ENCODE measurements around the gene PTEN.
"Not testable (repeated sequence)": the region's sequence is repeated elsewhere in the genome, so short reads cannot be mapped to it uniquely, and the experiment has no call there.

Gene PTEN

DNA sequence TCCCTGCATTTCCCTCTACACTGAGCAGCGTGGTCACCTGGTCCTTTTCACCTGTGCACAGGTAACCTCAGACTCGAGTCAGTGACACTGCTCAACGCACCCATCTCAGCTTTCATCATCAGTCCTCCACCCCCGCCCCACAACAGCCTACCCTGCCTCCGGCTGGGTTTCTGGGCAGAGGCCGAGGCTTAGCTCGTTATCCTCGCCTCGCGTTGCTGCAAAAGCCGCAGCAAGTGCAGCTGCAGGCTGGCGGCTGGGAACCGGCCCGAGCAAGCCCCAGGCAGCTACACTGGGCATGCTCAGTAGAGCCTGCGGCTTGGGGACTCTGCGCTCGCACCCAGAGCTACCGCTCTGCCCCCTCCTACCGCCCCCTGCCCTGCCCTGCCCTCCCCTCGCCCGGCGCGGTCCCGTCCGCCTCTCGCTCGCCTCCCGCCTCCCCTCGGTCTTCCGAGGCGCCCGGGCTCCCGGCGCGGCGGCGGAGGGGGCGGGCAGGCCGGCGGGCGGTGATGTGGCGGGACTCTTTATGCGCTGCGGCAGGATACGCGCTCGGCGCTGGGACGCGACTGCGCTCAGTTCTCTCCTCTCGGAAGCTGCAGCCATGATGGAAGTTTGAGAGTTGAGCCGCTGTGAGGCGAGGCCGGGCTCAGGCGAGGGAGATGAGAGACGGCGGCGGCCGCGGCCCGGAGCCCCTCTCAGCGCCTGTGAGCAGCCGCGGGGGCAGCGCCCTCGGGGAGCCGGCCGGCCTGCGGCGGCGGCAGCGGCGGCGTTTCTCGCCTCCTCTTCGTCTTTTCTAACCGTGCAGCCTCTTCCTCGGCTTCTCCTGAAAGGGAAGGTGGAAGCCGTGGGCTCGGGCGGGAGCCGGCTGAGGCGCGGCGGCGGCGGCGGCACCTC is at the start of gene PTEN, which contains the start of gene KLLN:
Gene PTEN, plus strand, starts transcription at position 573 of the 891 bp plus-strand sequence. CDS start 845 bp downstream, outside the sequence.
Gene KLLN, minus strand, starts transcription at position 481 of the 891 bp plus-strand sequence. CDS start 1,046 bp downstream, outside the sequence.
- DNase-seq = peak; percentile 64

DNA sequence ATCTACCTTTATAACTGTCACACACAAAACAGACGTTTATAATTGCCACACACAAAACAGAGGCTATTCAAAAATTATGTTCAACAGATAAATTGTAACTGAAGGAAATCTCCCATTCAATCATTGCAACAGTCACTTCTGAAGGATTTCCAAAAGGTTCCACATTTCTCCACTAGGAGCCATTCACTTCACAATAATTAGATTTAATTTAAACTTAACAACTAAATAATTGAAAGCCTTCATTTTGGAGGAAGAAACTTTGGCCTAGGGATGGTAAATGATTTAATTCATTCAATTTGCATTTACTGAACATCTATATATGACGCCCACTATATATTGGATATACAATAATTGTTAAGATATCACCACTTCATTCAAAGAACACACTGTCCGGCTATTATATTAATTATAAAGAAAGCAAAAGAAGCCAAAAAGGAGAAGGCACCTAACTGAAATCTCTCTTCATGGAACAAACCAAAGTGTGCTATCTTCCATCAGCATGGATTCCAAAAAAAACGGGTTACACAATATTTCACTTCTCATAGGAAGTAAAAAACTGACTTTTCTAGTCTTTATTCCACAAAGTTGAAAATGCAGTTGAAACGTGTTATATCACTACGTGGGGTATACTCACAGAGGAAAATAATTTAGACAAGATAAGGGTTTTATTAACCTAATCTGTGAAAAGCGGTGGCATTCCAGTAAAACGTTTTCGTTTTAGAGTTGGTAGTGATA is 47.1 kb upstream of the PTEN start:
- DNase-seq = no peak

DNA sequence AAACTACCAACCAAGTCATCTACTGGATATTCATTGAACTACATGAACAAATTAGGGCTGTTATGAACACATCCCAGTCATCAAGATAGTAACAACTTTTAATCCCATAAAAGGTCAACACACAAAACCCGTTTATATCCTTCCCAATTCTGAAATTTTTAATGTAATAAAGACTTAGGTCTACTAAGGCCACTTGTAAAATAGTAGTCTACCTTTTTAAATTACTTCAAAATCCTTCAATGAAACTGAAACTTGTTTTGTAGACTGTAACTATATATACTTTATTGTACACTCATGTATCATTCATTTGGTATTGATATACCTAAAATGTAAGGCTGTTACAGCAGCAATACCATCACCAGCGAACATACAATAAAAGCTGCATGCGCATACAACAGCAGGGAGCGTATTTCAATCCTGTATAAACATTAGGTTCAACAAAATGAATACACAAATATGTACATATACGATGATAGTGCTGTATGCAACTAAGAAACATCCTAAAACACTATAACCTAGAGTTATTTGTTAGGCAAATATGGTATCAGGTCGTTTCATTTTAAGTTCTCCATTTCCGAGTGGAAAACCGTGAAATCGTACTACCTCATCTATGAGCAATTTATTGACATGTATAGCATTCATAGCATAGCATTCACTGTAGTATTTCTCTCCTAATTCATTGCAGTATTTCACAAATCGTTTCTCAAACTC is 46.4 kb upstream of the PTEN start:
- no peak for DNase-seq

DNA sequence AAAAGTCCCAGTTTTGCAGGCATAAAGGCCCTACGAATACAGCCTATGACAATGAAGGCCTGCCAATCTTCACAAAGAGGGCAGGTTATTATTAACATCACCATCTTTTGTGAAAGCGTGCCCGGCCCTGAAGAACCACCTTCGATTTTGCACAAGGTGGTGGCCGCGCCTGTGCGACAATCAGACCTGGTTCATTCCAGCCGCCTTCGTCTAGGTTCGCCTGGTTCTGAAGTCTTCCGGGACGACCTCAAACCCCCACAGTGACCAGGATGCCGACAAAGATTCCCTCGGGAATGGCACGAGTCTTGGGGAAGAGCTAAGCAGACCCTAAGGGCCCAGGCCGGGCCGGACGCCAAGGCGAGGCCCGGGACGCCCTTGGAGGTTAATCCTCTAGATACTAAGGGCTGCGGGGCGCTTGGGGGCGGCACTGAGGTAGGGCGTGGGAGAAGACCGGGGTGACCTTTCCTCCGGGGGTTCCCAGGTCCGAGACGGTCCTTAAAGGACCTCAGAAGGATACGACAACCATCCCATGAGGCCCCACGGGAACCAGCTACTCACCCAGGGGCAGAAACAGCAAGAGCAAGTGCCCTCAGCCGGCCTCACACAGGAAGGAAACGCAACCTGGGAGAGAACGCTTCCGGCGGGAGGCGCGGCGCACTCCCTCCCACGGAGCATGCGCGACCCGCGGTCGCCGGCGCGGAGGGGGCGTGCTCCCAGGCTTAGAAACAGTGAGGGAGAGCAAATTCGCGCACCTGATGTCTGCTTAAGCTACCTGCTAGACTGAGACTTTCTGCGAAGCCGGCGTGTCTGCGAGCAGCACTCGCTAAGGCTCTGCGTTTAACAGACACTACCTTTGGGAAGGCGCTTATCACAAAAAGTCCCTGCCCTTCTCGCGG is 45.6 kb upstream of the PTEN start, which contains the start of gene ATAD1:
Gene ATAD1, minus strand, starts transcription at position 618 of the 896 bp plus-strand sequence. CDS start 3,627 bp downstream, outside the sequence.
- DNase-seq = no peak

DNA sequence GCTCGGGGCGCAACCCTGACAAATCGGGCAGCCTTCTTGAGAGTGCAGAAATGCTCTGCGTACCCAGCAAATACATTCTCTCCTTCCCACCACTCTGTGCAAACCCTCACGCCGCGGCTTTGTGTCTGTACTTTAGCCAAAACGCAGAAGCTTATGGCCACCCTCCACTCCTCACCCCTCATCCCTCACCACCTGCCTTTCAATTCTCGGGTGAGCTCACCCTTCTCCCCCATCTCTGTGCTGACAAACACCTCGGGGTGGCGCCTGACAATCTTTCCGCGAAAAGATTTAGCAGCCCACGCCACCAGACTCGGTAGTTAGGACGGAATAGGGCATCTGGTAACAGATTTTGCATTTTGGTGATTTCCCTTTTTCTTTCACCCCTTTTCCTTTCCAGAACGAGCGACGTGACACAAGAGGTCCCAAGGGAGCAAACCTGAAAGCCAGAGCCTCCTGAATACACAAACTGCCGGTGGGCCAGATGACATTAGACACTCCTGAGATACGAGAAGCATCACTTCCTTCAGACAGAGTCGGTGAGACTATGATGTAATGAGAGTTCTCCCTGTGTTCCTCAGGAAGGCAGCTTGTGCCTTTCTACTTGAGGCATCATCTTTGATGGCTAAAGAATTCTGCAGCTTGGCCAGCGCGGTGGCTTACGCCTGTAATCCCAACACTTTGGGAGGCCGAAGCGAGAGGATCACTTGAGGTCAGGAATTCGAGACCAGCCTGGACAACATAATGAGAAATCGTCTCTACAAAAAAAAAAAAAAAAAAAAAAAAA is 44.7 kb upstream of the PTEN start:
- no peak for DNase-seq

DNA sequence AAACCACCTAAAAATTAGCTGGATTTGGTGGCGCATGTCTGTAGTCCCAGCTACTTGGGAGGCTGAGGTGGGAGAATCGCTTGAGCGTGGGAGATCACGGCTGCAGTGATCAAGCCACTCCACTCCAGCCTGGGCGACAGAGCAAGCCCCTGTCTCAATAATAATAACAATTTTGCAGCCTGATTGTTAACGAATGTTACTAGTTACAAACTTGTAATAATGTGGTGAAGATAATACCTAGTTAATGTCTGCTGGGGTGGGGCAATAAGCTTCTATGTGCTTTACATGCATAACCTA is 44.2 kb upstream of the PTEN start:
- no peak for DNase-seq

DNA sequence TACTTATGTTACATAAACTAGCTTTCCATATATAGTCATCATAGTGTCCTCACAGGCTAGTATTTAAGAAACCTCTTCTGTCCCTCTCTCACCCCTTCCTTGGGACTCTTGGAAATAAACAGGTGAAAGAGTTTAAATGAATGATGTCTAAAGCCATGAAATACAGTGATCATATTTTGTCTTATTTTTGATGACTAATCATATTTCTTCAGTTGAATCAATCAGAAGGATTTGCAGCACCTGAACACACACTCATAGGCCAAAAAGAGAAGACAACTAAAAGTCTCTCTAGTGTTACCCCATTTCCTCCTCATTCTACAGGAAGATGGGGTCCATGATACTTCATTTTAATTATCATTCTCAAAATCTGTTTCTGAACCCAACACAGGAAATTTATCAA is 36.8 kb upstream of the PTEN start:
- DNase-seq = no peak

DNA sequence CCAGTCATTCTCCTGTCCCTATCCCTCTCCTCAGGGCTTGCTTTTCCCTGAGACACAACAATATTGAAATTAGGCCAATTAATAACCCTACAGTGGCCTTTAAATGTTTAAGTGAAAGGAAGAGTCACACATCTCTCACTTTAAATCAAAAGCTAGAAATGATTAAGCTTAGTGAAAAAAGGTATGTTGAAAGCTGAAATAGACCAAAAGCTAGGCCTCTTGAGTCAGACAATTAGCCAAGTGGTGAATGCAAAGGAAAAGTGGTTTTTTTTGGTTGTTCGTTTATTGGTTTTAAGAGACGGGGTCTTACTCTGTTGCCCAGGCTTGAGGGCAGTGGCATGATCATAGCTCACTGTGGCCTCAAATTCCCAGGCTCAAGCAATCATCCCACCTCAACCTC is 35.7 kb upstream of the PTEN start:
- DNase-seq = no peak

DNA sequence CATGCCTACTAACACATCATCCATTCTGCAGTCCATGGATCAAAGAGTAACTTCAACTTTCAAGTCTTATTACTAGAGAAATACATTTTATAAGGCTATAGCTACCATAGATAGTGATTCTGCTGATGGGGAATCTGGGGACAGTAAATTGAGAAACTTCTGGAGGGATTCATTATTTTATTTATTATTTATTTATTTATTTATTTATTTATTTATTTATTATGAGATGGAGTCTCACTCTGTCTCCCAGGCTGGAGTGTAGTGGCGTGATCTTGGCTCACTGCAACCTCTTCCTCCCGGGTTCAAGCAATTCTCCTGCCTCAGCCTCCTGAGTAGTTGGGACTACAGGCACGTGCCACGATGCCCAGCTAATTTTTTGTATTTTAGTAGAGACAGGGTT is 34.4 kb upstream of the PTEN start:
- DNase-seq = not testable (repeated sequence)

DNA sequence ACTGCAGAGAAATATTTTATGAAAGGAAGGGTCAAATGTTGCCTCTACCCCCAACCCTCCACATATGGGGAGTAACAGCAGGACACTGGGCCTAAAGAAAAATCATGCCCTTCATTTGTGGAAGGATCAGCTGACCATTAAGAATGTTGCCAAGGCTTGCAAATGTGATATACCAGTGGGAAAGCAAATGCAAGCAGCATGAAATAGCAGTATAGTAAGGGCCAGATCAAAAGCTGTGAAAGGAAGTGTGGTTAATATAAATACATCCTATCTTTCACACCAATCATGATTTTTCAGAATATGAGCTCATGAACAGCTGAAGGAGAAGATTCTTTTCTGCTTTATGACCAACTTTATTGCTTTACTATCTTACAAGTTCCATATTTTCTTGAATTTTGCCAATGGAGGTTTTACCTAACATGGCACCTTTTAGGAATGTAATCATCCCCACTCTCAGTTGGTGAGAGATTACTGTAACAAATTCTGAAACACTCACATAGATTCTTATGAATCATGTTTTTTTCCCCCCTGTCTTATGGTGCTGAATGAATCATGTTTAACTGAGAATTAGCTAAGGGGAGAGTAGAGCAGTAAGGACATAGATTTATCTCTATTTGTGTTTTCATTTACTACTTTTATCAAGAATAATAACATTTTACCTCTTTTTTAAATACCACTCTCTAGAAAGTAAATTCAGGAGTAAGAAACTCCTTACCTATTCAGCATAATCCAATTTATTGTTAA is 33.3 kb upstream of the PTEN start:
- DNase-seq = no peak

DNA sequence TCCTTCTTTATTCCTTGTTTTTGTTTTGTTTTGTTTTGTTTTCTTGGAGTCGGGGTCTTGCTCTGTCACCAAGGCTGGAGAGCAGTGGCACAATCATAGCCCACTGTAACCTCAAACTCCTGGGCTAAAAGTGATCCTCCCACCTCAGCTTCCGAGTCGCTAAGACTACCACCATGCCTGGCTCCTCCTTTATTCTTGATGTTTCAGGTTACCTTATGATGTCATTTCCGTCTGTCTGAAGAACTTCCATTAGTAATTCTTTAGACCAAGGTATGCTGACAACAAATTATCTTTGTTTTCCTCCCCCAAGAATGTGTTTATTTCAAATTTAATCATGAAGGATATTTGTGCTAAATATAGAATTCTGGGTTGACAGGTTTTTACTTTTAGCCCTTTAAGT is 27.3 kb upstream of the PTEN start:
- no peak for DNase-seq

DNA sequence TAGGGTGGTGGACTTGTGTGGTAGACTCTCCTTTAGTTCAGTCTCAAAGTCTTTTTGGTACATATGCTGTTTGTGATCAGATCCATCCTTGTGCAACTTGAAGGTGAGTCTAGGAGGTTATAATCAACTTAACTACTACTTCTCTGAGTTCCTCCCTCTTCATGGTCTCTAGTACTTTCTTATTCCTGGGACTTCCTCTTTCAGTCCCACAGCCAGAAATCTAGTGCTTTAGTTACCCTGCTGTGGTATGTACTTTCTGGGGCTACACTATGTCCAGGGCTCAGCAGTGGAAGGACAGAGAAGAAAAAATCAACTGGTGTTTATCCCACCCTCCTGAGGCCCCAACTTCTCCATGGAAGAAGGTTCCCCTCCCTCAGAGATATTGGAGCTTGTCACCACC is 26.0 kb upstream of the PTEN start:
- DNase-seq = peak; percentile 5

DNA sequence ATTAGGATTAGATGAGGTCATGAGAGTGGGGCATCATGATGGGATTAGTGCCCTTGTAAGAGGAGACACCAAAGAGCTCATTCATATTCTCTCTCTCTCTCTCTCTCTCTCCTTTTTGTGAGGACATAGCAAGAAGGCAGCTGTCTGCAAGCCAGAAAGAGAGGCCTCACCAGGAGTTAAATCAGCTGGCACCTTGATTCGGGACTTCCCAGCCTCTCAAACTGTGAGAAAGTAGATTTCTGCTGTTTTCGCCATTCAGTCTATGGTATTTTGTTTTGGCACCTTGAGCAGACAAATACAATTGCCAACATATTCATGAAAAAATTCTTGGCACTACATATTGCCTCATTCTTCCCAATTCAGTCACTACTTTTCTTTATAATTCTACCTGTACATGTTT is 24.8 kb upstream of the PTEN start:
- DNase-seq = no peak

DNA sequence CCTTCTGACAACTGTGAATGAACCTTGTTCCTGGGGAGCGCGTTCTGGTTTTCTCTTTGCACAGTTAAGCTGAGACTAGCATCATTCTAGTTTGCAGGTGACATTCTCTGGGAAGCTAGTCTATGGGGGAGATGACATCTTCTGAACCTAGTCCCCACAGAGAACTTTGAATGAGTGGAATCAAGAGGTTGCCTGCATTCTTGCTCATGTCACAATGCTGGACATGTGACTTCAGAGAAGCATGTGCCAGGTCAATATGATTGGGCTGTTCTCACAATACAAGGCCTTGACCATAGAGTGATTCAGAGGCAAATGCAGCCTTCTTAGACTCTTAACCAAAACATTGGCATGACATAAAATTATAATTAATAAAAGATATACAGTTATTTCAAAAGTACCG is 22.2 kb upstream of the PTEN start:
- DNase-seq = no peak

DNA sequence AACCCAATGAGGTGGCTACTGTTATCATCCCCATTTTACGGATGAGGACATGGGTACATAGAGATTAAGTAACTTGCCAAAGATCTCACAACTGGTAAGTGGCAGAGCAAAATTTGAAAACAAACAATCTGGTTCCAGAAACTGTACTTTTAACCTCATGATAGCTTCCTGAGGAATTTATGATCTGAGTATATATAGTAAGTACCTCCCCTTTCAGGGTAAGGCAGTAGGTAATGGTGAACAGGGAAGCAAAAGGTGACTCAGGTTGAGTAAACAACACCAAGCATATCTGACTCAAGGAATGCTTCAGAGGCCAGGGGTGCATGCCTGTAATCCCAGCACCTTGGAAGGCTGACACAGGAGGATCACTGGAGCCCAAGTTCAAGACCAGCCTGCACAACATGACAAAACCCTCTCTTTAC is 21.2 kb upstream of the PTEN start:
- no peak for DNase-seq

DNA sequence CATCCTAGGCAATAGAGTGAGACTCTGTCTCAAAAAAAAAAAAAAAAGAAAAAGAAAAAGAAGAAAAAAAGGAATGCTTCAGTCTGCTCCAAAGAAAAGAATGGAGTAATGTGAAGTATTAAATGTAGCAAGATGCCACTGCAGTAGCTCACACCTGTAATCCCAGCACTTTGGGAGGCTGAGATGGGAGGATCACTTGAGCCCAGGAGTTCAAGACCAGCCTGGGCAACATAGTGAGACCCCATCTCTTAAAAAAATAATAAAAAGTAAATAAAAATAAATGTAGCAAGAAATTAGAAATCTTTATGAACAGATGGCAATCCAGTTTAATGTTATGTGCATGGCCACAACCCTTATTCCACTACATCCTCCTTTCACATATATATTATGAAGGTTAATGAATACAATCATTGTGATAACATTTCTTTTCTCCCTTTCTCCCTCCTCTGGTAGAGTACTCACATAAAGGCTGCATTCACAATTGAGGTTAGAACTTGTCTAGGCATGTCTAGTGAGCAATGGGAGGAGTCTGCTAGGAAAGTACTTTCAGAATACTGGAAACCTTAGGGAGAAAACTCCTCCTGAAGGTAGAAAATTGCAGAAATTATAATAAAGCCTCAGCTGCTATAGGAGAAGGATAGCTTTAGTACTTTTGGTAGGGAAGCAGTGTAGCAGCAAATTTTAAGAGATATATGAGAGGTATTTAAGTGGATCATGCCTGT is 20.5 kb upstream of the PTEN start:
- DNase-seq = no peak

DNA sequence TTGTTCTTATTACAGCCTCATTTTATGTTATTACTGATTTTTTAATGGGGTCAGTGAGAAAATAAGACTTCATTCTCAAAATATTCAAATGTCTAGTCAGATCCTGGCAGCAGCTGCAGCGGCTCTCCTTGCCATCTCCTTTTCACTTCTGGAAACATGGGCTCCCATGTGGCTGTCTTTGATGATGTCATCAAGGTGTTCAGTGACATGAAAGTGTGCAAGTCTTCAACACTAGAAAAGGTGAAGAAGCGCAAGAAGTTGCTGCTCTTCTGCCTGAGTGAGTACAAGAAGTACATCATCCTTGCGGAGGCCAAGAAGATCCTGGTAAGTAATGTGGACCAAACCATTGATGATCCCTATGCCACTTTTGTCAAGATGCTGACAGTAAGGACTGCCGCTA is 19.7 kb upstream of the PTEN start:
- no peak for DNase-seq

DNA sequence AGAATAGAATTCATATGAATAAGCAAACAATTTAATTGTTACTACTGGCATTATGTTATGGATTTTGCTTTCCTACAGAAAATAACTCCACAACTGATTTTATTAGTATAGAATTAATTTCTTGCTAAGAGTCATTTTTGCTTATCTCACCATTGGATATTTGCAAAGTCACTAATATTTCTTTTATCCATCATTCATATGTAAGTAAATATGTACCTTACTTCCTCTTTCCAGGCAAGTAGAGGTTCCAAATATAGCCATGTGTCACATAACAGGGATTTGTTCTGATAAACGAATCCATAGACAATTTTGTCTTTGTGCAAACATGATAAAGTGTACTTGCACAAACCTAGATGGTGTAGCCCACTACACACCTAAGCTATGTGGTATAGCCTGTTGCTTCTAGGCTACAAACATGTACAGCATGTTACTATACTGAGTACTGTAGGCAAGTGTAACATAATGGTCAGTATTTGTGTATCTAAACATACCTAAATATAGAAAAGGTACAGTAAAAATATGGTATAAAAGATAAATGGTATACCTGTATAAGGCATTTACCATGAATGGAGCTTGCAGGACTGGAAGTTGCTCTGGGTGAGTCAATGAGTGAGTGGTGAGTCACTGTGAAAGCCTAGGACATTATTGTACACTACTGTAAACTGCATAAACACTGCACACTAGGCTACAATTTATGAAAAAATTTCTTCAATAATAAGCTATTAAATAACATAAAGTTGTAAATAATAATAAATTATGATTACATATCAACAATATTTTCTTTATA is 18.4 kb upstream of the PTEN start:
- no peak for DNase-seq

DNA sequence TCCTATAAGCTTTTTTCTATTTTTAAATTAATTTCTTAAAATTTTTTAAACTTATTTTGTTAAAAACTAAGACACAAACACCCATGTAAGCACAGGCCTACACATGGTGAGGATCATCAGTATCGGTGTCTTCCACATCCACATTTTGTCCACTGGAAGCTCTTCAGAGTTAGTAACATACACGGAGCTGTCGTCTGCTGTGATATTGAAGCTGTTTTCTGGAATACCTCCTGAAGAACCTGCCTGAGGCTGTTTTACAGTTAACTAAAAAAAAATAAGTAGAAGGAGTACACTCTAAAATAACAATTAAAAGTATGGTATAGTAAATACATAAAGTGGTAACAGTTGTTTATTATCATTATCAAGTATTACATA is 17.8 kb upstream of the PTEN start:
- no peak for DNase-seq

Data from SIG-M5 (cell line).